Left hindlimb (tissue), 1 donor: ENCODE results near the gene SALL3.
"Not testable (repeated sequence)": the region's sequence is repeated elsewhere in the genome, so short reads cannot be mapped to it uniquely, and the experiment has no call there.

Experiments used
- DNase-seq: peaks from one replicate; pipeline ENCODE4 v3.0.0-alpha.2; 2018

Gene SALL3

GRCh38 chr18:78979730-78980278 lies at the start of gene SALL3:
Gene SALL3 (plus strand): TSS chr18:78979818. CDS start chr18:78980275, 457 bp downstream.
- no peak for DNase-seq

- DNase-seq: no peak
Measured at GRCh38 chr18:78932281-78932680, 47.3 kb upstream of the SALL3 start.

- DNase-seq: no peak
Measured at GRCh38 chr18:78934003-78934402, 45.6 kb upstream of the SALL3 start.

- DNase-seq: no peak
Measured at GRCh38 chr18:78934551-78935225, 44.9 kb upstream of the SALL3 start.

- DNase-seq: no peak
Measured at GRCh38 chr18:78935406-78935805, 44.2 kb upstream of the SALL3 start.

GRCh38 chr18:78936251-78937005 lies 43.2 kb upstream of the SALL3 start:
- DNase-seq: no peak

- no peak for DNase-seq
Measured at GRCh38 chr18:78937166-78937565, 42.5 kb upstream of the SALL3 start.

- DNase-seq: no peak
Measured at GRCh38 chr18:78939105-78939504, 40.5 kb upstream of the SALL3 start.

- no peak for DNase-seq
Measured at GRCh38 chr18:78939734-78940494, 39.7 kb upstream of the SALL3 start.

GRCh38 chr18:78942236-78942635 lies 37.4 kb upstream of the SALL3 start:
- not testable (repeated sequence) for DNase-seq

- DNase-seq: no peak
Measured at GRCh38 chr18:78945628-78946027, 34.0 kb upstream of the SALL3 start.

GRCh38 chr18:78947291-78947690 lies 32.3 kb upstream of the SALL3 start:
- DNase-seq: no peak

- DNase-seq: no peak
Measured at GRCh38 chr18:78948221-78948620, 31.4 kb upstream of the SALL3 start.

- DNase-seq: no peak
Measured at GRCh38 chr18:78948707-78949106, 30.9 kb upstream of the SALL3 start.

- no peak for DNase-seq
Measured at GRCh38 chr18:78949216-78949615, 30.4 kb upstream of the SALL3 start.

GRCh38 chr18:78950386-78950785 lies 29.2 kb upstream of the SALL3 start:
- DNase-seq: no peak

- DNase-seq: no peak
Measured at GRCh38 chr18:78953566-78953965, 26.1 kb upstream of the SALL3 start.

- DNase-seq: no peak
Measured at GRCh38 chr18:78955051-78955450, 24.6 kb upstream of the SALL3 start.

- DNase-seq: no peak
Measured at GRCh38 chr18:78957140-78957539, 22.5 kb upstream of the SALL3 start.

- no peak for DNase-seq
Measured at GRCh38 chr18:78960709-78961108, 18.9 kb upstream of the SALL3 start.

GRCh38 chr18:78962098-78962497 lies 17.5 kb upstream of the SALL3 start:
- DNase-seq: no peak

GRCh38 chr18:78964727-78965126 lies 14.9 kb upstream of the SALL3 start:
- not testable (repeated sequence) for DNase-seq

GRCh38 chr18:78965260-78965659 lies 14.4 kb upstream of the SALL3 start:
- DNase-seq: no peak
